Renal cortex interstitium (tissue), 15 donors: ENCODE results near the gene HSPG2. TPM values are rescaled to one million over a fixed set of nuclear protein-coding genes. Genes with fewer than 3 reads are reported as not detected.
"Not testable (repeated sequence)": the region's sequence is repeated elsewhere in the genome, so short reads cannot be mapped to it uniquely, and the experiment has no call there.

Experiments
- DNase-seq, 11 donors: peaks; one replicate each; pipeline ENCODE4 v3.0.0-alpha.2; 2013; ENCODE audit warnings: low read depth in 9 of 11, low spot score in 4 of 11; ENCODE audit errors: extremely low read depth in 1 of 11
- long read RNA-seq, 16 experiments: transcript quantifications; one replicate each; lab custom pipeline, GENCODE V29; 2026
- polyA plus RNA-seq, 3 donors: library from polyadenylated mRNA; unstranded; fragments of 120-200 nt; gene quantifications; one replicate each; pipeline ENCODE4 v1.2.1, GENCODE V29; 2013; ENCODE audit not compliant: insufficient read length in 3 of 3

The HSPG2 gene
- 100 to 1,000 TPM; 130 to 200 (median 188) TPM for polyA plus RNA-seq
- long read RNA-seq, donor 1, partial matches to known transcripts, result 16 of 19 reads
- long read RNA-seq, donor 1, other reads (novel, unspliced or antisense), result 0 of 19 reads
- long read RNA-seq, donor 2, partial matches to known transcripts, result 11 of 15 reads
- long read RNA-seq, donor 2, other reads (novel, unspliced or antisense), result 0 of 15 reads
- long read RNA-seq, donor 3, partial matches to known transcripts, result 11 of 13 reads
- long read RNA-seq, donor 3, other reads (novel, unspliced or antisense), result 0 of 13 reads
- long read RNA-seq, donor 4, partial matches to known transcripts, result 0 of 2 reads
- long read RNA-seq, donor 4, other reads (novel, unspliced or antisense), result 0 of 2 reads
- long read RNA-seq, donor 5, result 0 reads
- long read RNA-seq, donor 6, partial matches to known transcripts, result 37 of 39 reads
- long read RNA-seq, donor 6, other reads (novel, unspliced or antisense), result 0 of 39 reads
- long read RNA-seq, donor 7, partial matches to known transcripts, result 58 of 61 reads
- long read RNA-seq, donor 7, other reads (novel, unspliced or antisense), result 0 of 61 reads
- long read RNA-seq, donor 8, partial matches to known transcripts, result 34 of 38 reads
- long read RNA-seq, donor 8, other reads (novel, unspliced or antisense), result 0 of 38 reads
- long read RNA-seq, donor 9, partial matches to known transcripts, result 5 of 8 reads
- long read RNA-seq, donor 9, other reads (novel, unspliced or antisense), result 0 of 8 reads
- long read RNA-seq, donor 10, partial matches to known transcripts, result 13 of 15 reads
- long read RNA-seq, donor 10, other reads (novel, unspliced or antisense), result 0 of 15 reads
- long read RNA-seq, donor 11, partial matches to known transcripts, result 0 of 4 reads
- long read RNA-seq, donor 11, other reads (novel, unspliced or antisense), result 0 of 4 reads
- long read RNA-seq, donor 12, partial matches to known transcripts, result 0 of 1 reads
- long read RNA-seq, donor 12, other reads (novel, unspliced or antisense), result 0 of 1 reads
- long read RNA-seq, donor 13, partial matches to known transcripts, result 12 of 20 reads
- long read RNA-seq, donor 13, other reads (novel, unspliced or antisense), result 0 of 20 reads
- long read RNA-seq, donor 14, partial matches to known transcripts, result 49 of 57 reads
- long read RNA-seq, donor 14, other reads (novel, unspliced or antisense), result 6 of 57 reads
- long read RNA-seq, donor 15, partial matches to known transcripts, result 0 of 3 reads
- long read RNA-seq, donor 15, other reads (novel, unspliced or antisense), result 0 of 3 reads
- long read RNA-seq, donor 16, partial matches to known transcripts, result 114 of 120 reads
- long read RNA-seq, donor 16, other reads (novel, unspliced or antisense), result 0 of 120 reads

GRCh38 chr1:21937034-21937371 is at the start of gene HSPG2:
Gene HSPG2, minus strand, starts transcription at chr1:21937310. Its CDS starts 93 bp downstream, at chr1:21937217.
- DNase-seq, result no peak

GRCh38 chr1:21986386-21986785 is 49.3 kb upstream of the HSPG2 start:
- DNase-seq, result not testable (repeated sequence)

- DNase-seq, result not testable (repeated sequence)
Measured at GRCh38 chr1:21985893-21986292, 48.8 kb upstream of the HSPG2 start.

- not testable (repeated sequence) for DNase-seq
Measured at GRCh38 chr1:21983539-21983938, 46.4 kb upstream of the HSPG2 start.

- DNase-seq, result not testable (repeated sequence)
Measured at GRCh38 chr1:21982122-21982521, 45.0 kb upstream of the HSPG2 start.

- DNase-seq, result not testable (repeated sequence)
Measured at GRCh38 chr1:21981253-21981652, 44.1 kb upstream of the HSPG2 start.

- not testable (repeated sequence) for DNase-seq
Measured at GRCh38 chr1:21980515-21981220, 43.6 kb upstream of the HSPG2 start.

GRCh38 chr1:21978209-21978608 is 41.1 kb upstream of the HSPG2 start:
- not testable (repeated sequence) for DNase-seq

- DNase-seq, result not testable (repeated sequence)
Measured at GRCh38 chr1:21976703-21977239, 39.7 kb upstream of the HSPG2 start, which contains the start of gene CELA3B. Gene CELA3B, plus strand, starts transcription at chr1:21977022. Its CDS starts 18 bp downstream, at chr1:21977040.

- not testable (repeated sequence) for DNase-seq
Measured at GRCh38 chr1:21975296-21975695, 38.2 kb upstream of the HSPG2 start.

GRCh38 chr1:21974699-21975098 is 37.6 kb upstream of the HSPG2 start:
- DNase-seq, result not testable (repeated sequence)

GRCh38 chr1:21973948-21974347 is 36.8 kb upstream of the HSPG2 start:
- not testable (repeated sequence) for DNase-seq

- not testable (repeated sequence) for DNase-seq
Measured at GRCh38 chr1:21972973-21973441, 35.9 kb upstream of the HSPG2 start.

GRCh38 chr1:21970523-21970922 is 33.4 kb upstream of the HSPG2 start:
- DNase-seq, result not testable (repeated sequence)

- DNase-seq, result not testable (repeated sequence)
Measured at GRCh38 chr1:21969066-21969465, 32.0 kb upstream of the HSPG2 start.

- not testable (repeated sequence) for DNase-seq
Measured at GRCh38 chr1:21967216-21967615, 30.1 kb upstream of the HSPG2 start.

GRCh38 chr1:21966247-21967000 is 29.3 kb upstream of the HSPG2 start:
- no peak for DNase-seq
